HG03175 (cell line): Measurements from ENCODE around the gene SEZ6L2.

ENCODE experiments used
- ATAC-seq: cut with Tn5 transposase; IDR thresholded peaks from one replicate; pipeline ENCODE4 v1.9.1; 2021; ENCODE audit warnings: mild to moderate bottlenecking, moderate library complexity; ENCODE audit not compliant: unreplicated experiment

Gene SEZ6L2

GRCh38 chr16:29830774-29831173 lies 68.6 kb downstream of the SEZ6L2 start:
- no peak for ATAC-seq

DNA sequence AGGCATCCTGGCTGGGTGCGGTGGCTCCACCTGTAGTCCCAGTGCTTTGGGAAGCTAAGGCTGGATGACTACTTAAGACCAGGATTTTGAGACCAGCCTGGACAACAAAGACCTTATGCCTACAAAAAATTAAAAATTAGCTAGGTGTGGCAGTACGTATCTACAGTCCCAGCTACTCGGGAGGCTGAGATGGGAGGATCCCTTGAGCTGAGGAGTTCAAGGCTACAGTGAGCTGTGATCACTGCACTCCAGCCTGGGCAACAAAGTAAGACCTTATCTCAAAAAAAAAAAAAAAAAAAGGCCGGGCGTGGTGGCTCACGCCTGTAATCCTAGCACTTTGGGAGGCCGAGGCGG lies 73.0 kb downstream of the SEZ6L2 start:
- no peak for ATAC-seq

- ATAC-seq, result no peak
These were observed 74.0 kb downstream of the SEZ6L2 start for GRCh38 chr16:29825145-29826044.

DNA sequence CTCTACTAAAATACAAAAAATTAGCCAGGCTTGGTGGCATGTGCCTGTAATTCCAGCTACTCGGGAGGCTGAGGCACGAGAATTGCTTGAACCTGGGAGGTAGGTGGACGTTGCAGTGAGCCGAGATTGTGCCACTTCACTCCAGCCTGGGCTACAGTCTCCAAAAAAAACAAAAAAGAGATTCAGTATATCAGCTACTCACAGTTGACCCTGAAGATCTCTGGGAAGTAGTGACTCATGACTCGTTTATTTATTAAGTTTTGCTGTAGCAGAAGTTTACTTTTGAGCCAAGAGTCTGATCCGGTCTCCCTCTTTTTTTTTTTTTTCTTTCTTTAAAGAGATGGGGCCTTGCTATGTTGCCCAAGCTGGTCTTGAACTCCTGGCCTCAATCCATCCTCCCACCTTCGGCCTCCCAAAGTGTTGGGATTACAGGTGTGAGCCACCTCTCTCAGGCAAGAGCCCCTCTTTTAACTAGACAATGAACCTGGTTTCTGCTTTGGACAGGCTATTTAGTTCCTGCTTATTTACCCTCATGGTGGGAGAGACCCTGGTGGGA lies 74.7 kb downstream of the SEZ6L2 start:
- ATAC-seq, result no peak

DNA sequence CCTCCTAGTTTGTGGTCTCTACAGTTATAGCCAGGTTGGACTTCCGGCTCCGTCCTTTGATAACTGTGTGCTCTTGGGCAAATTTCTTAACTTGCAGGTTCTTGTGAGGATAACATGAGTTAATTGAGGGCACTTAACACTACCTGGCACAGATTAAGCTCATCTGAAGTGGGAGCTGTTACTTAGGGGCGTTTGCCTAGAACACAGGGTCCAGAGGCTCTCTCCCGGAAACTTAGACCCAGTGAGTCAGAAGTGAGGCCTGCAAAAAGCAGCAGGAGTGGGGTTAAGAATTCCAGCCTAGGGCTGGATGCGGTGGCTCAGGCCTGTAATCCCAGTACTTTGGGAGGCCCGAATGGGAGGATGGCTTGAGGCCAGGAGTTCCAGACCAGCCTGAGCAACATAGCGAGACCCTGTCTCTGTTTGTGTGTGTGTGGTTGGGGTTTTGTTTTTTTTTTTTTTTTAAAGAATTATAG lies 77.7 kb downstream of the SEZ6L2 start:
- no peak for ATAC-seq
